T-helper 1 cell treated with Interleukin-12 subunit alpha and Interleukin-12 subunit beta and Interleukin-4 antibody, amounts not matched to agents 30 μg/mL and 1 μg/mL, for 36 hours (primary cell): ENCODE measurements around the gene LRFN4.

ENCODE experiments used
- H3K27ac Mint-ChIP-seq: one replicate; pipeline ENCODE4 v1.8.0; 2021; ENCODE audit warnings: mild to moderate bottlenecking, mixed read lengths
- H3K27me3 Mint-ChIP-seq: one replicate; pipeline ENCODE4 v1.8.0; 2021; ENCODE audit warnings: low read depth, mixed read lengths
- H3K36me3 Mint-ChIP-seq: one replicate; pipeline ENCODE4 v1.8.0; 2021; ENCODE audit warnings: low read depth, mixed read lengths
- H3K4me1 Mint-ChIP-seq: one replicate; pipeline ENCODE4 v1.8.0; 2021; ENCODE audit warnings: low read depth, mixed read lengths
- H3K4me3 Mint-ChIP-seq: one replicate; pipeline ENCODE4 v1.8.0; 2021; ENCODE audit warnings: mild to moderate bottlenecking, moderate library complexity, mixed read lengths
- H3K9me3 Mint-ChIP-seq: one replicate; pipeline ENCODE4 v1.8.0; 2021; ENCODE audit warnings: mixed read lengths

The LRFN4 gene

DNA sequence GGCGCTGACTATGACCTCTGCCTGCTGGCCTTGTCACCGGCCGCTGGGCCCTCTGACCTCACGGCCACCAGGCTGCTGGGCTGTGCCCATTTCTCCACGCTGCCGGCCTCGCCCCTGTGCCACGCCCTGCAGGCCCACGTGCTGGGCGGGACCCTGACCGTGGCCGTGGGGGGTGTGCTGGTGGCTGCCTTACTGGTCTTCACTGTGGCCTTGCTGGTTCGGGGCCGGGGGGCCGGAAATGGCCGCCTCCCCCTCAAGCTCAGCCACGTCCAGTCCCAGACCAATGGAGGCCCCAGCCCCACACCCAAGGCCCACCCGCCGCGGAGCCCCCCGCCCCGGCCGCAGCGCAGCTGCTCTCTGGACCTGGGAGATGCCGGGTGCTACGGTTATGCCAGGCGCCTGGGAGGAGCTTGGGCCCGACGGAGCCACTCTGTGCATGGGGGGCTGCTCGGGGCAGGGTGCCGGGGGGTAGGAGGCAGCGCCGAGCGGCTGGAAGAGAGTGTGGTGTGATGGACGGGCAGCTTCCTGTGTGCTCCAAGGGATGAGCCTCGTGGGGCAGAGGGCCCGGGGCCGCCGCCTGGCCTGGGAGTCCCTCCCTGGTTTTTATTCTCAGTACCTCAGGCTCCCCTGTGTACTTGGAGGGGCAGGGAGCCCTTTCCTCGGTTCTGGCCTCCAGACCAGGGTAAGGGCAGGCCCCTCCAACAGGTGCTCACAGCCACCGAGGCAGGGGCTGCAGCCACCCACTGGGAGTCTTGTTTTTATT is 3.0 kb downstream of the LRFN4 start:
- no peaks in the 10 kb centered on the region for H3K27me3 Mint-ChIP-seq
- no peaks in the 10 kb centered on the region for H3K36me3 Mint-ChIP-seq
- no peak overlapping the region for H3K27ac Mint-ChIP-seq
- H3K4me1 Mint-ChIP-seq: peaks cover 6% of the 10 kb centered on the region
- no peaks in the 10 kb centered on the region for H3K9me3 Mint-ChIP-seq
- no peak overlapping the region for H3K4me3 Mint-ChIP-seq

DNA sequence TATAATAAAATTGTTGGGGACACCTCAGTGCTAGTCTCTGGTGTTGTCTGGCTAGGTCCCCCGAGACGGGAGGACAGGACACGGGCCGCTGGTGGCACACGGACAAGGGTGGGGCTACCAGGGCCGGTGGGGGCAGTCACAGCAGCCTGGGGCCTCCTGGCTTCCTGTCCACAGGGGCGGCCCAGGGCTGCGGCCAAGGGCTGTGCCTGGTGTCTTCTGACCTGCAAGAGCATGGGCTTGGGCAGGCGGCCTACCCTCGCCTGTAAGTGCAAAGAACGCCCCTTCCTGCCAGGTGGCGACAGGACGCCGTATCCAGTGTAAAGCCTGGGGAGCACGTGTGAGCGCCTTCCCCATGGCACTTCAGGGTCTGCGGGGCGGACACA is 3.6 kb downstream of the LRFN4 start:
- no peaks in the 10 kb centered on the region for H3K9me3 Mint-ChIP-seq
- H3K36me3 Mint-ChIP-seq: no peaks in the 10 kb centered on the region
- no peaks in the 10 kb centered on the region for H3K27me3 Mint-ChIP-seq
- H3K4me1 Mint-ChIP-seq: peaks cover 5% of the 10 kb centered on the region
- H3K27ac Mint-ChIP-seq: no peak overlapping the region
- no peak overlapping the region for H3K4me3 Mint-ChIP-seq

DNA sequence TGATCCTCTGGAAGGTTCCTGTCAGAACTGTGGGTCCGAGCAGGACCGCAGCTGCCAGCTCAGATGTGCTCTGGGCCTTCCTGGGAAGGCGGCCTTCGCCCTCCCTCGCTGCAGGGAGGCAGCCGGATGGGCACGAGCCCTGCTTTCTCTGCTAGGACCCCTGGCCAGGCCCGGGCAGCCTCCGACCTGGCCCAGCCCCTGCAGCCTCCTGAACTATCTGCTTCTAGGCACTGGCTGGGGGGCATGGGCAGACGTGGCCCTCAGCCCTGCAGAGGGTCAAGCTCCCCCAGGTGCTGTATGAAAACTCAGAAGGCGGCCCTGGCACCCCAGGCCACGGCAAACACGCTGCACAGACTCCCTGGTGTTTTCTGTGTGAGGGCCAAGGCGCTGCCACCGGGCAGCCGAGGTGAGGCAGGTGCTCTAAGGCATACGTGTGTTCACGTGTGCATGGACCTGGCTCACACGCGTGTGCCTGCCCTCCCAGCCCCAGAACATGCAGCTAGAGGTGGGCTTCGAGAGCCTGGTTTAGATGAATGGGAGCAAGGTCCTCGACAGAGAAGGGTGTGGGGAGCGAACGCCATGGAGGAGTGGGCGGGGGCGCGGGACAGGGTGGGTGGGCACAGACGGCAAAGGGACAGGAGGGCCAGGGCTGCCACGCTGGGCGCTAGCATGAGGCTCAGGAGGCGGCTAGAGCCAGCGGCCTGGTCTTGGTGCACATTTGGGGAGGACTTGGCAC is 4.3 kb downstream of the LRFN4 start:
- no peaks in the 10 kb centered on the region for H3K4me1 Mint-ChIP-seq
- no peak overlapping the region for H3K4me3 Mint-ChIP-seq
- no peaks in the 10 kb centered on the region for H3K36me3 Mint-ChIP-seq
- no peaks in the 10 kb centered on the region for H3K27me3 Mint-ChIP-seq
- H3K9me3 Mint-ChIP-seq: no peaks in the 10 kb centered on the region
- no peak overlapping the region for H3K27ac Mint-ChIP-seq

- Mint-ChIP-seq H3K9me3 (no peaks in the 10 kb centered on the region), H3K4me1 (no peaks in the 10 kb centered on the region), H3K27me3 (no peaks in the 10 kb centered on the region)
These were observed 5.1 kb downstream of the LRFN4 start for GRCh38 chr11:66861774-66862558.

DNA sequence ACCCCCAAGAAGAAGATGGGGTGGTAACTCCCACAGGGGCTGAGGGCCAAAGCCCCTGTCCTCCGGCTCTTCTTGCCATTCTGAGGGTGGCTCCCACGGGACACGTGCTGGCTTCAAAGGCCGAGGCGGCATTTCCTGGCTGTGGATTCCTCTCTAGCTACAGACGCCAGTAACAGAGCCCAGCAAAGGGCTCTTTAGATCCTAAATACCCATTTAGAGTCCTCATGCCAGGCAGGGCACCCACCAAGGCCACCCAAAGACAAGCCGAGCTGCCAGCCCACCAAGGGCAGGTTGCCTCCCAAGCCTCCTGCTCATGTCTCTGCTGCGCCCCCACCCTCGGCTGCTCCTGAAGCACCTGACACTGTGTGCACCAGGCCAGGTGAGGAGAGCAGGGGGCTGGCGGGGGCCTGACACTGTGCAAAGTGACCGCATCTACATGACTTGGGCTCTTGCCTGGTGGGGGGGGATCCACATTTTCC is 5.7 kb downstream of the LRFN4 start:
- Mint-ChIP-seq H3K27me3 (no peaks in the 10 kb centered on the region), H3K36me3 (no peaks in the 10 kb centered on the region), H3K4me3 (no peak overlapping the region), H3K9me3 (no peaks in the 10 kb centered on the region), H3K4me1 (no peaks in the 10 kb centered on the region), H3K27ac (no peak overlapping the region)

More at GRCh38 chr11:66861774-66862558, 5.1 kb downstream of the LRFN4 start:
- Mint-ChIP-seq H3K4me3 (no peak overlapping the region), H3K36me3 (no peaks in the 10 kb centered on the region), H3K27ac (no peak overlapping the region)

DNA sequence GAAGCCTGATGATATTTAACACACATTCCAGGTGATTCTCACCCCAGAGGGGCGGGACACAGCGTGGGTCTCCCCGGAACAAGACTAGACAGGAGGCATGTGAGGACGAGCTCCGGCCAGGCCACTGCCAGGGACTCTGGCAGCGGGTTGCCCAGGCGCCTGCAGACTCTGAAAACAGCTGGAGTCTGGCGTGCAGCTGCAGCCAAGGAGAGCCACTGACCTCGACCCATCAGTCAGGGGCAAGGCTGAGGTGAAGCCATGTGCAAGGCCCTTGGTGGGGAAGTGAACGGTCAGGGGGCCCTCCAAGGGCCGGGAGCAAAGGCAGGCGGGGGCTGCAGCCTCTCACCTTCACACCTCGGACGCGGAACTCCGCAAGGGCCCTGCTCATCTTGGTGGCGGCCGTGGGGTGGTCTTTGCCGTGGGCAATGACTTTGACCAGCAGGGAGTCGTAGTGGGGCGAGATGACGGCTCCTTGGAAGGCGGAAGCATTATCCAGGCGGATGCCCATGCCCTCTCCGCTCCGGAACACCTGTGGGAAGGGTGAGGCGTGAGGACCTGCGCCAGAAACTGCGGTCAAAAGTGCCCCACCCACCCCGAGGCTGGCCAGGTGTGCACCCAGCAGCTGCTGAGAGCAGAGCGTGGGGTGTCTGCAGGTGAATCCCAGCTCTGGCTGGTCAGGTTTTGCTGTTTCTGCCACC is 6.7 kb downstream of the LRFN4 start:
- H3K4me3 Mint-ChIP-seq: no peak overlapping the region
- H3K4me1 Mint-ChIP-seq: peaks cover under 1% of the 10 kb centered on the region
- H3K9me3 Mint-ChIP-seq: no peaks in the 10 kb centered on the region
- H3K36me3 Mint-ChIP-seq: no peaks in the 10 kb centered on the region
- H3K27me3 Mint-ChIP-seq: no peaks in the 10 kb centered on the region
- no peak overlapping the region for H3K27ac Mint-ChIP-seq

DNA sequence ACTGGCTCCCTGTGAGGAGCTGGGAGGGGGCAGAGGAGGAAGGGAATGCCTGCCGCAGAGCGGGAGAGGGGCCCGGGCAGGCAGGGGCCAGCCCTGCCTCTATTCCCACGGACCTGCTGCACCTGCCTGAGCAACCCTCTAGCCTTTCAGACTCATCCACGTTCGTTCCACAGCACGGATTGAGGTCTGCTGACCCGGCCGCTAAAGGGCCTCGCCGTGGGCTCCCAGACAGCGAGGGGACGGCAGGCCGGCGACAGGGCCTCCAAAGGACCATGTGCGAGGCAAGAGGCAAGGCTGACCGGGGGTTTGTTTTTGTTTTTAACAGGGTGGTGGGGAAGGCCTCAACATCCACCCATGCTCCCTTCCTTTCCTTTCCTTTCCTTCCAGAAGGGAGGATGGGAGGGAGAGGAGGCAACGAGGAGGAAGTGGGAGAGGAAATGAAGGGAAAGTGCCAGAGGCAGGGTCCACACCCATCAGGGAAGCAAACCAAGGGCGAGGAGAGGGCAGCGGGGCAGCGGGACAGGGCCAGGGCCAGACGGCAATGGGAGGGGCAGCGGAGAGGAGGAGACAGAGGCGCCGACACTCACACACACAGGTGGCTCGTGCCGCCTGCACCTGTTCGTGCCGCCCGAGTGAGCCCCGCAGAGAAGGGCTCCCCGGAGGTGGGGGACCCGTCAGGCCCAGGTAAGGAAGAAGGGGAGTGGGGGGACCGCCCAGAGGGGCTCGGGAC is 7.5 kb downstream of the LRFN4 start:
- no peaks in the 10 kb centered on the region for H3K9me3 Mint-ChIP-seq
- no peaks in the 10 kb centered on the region for H3K27me3 Mint-ChIP-seq
- H3K4me1 Mint-ChIP-seq: peaks cover 7% of the 10 kb centered on the region
- no peaks in the 10 kb centered on the region for H3K36me3 Mint-ChIP-seq
- no peak overlapping the region for H3K27ac Mint-ChIP-seq
- no peak overlapping the region for H3K4me3 Mint-ChIP-seq

DNA sequence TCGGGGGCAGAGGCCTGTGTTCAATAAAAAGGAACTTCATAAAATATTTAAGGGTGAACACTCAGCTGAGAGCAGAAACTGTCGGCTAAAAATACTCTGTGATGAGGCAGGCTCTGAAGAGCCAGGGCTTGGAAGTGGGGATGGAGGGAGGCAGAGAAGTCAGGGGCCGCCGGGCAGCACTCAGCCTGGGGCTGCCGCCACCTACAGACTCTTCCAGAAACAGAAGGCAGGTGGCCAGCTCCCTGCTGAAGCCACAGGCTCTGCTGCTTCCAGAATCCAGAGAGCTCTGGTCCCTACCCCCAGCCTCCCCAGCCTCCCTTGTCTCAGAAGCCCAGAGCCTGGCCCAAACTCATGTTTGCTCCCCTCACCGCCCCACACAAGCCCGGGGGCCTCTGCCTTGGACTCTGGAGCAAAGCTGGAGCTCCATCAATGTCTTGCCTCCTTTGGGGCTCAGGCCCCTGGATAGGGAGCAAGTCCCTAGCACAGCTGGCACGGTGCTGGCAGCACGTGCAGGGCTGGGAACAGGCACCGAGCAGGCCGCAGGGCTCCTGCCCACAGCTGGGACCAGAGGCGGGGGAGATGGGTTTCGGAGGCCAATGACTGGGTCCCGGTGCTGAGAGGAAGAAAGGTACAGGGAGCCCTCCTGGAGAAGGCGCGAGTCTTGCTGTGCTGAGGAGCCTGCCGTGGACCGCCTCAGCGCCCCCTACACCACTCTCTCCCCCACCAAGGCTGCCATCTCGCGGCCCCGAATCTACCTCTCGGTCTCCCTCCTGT is 8.2 kb downstream of the LRFN4 start:
- Mint-ChIP-seq H3K27ac (no peak overlapping the region), H3K36me3 (no peaks in the 10 kb centered on the region), H3K4me3 (no peak overlapping the region), H3K27me3 (no peaks in the 10 kb centered on the region), H3K4me1 (peaks cover 10% of the 10 kb centered on the region), H3K9me3 (no peaks in the 10 kb centered on the region)

GRCh38 chr11:66866007-66866406 is 9.1 kb downstream of the LRFN4 start:
- Mint-ChIP-seq H3K4me1 (peaks cover 10% of the 10 kb centered on the region), H3K27me3 (no peaks in the 10 kb centered on the region), H3K36me3 (no peaks in the 10 kb centered on the region), H3K27ac (no peak overlapping the region), H3K4me3 (no peak overlapping the region), H3K9me3 (no peaks in the 10 kb centered on the region)

- Mint-ChIP-seq H3K4me1 (peaks cover 10% of the 10 kb centered on the region), H3K36me3 (no peaks in the 10 kb centered on the region)
These were observed 9.7 kb downstream of the LRFN4 start for GRCh38 chr11:66866511-66866986.

GRCh38 chr11:66867425-66868040 is 10.7 kb downstream of the LRFN4 start:
- Mint-ChIP-seq H3K27me3 (no peaks in the 10 kb centered on the region), H3K27ac (no peak overlapping the region), H3K4me1 (peaks cover 10% of the 10 kb centered on the region), H3K36me3 (no peaks in the 10 kb centered on the region), H3K9me3 (no peaks in the 10 kb centered on the region), H3K4me3 (no peak overlapping the region)

More at GRCh38 chr11:66866511-66866986, 9.7 kb downstream of the LRFN4 start:
- H3K4me3 Mint-ChIP-seq: no peak overlapping the region
- H3K9me3 Mint-ChIP-seq: no peaks in the 10 kb centered on the region
- no peaks in the 10 kb centered on the region for H3K27me3 Mint-ChIP-seq
- no peak overlapping the region for H3K27ac Mint-ChIP-seq

- Mint-ChIP-seq H3K27ac (no peak overlapping the region), H3K36me3 (no peaks in the 10 kb centered on the region), H3K27me3 (no peaks in the 10 kb centered on the region), H3K9me3 (no peaks in the 10 kb centered on the region), H3K4me1 (peaks cover 10% of the 10 kb centered on the region), H3K4me3 (no peak overlapping the region)
These were observed 11.3 kb downstream of the LRFN4 start for GRCh38 chr11:66868082-66868725.
